ENCODE results near the gene MED15.
"Not testable (repeated sequence)": the region's sequence is repeated elsewhere in the genome, so short reads cannot be mapped to it uniquely, and the experiment has no call there.

MED15 gene, protein sequence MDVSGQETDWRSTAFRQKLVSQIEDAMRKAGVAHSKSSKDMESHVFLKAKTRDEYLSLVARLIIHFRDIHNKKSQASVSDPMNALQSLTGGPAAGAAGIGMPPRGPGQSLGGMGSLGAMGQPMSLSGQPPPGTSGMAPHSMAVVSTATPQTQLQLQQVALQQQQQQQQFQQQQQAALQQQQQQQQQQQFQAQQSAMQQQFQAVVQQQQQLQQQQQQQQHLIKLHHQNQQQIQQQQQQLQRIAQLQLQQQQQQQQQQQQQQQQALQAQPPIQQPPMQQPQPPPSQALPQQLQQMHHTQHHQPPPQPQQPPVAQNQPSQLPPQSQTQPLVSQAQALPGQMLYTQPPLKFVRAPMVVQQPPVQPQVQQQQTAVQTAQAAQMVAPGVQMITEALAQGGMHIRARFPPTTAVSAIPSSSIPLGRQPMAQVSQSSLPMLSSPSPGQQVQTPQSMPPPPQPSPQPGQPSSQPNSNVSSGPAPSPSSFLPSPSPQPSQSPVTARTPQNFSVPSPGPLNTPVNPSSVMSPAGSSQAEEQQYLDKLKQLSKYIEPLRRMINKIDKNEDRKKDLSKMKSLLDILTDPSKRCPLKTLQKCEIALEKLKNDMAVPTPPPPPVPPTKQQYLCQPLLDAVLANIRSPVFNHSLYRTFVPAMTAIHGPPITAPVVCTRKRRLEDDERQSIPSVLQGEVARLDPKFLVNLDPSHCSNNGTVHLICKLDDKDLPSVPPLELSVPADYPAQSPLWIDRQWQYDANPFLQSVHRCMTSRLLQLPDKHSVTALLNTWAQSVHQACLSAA

DNA sequence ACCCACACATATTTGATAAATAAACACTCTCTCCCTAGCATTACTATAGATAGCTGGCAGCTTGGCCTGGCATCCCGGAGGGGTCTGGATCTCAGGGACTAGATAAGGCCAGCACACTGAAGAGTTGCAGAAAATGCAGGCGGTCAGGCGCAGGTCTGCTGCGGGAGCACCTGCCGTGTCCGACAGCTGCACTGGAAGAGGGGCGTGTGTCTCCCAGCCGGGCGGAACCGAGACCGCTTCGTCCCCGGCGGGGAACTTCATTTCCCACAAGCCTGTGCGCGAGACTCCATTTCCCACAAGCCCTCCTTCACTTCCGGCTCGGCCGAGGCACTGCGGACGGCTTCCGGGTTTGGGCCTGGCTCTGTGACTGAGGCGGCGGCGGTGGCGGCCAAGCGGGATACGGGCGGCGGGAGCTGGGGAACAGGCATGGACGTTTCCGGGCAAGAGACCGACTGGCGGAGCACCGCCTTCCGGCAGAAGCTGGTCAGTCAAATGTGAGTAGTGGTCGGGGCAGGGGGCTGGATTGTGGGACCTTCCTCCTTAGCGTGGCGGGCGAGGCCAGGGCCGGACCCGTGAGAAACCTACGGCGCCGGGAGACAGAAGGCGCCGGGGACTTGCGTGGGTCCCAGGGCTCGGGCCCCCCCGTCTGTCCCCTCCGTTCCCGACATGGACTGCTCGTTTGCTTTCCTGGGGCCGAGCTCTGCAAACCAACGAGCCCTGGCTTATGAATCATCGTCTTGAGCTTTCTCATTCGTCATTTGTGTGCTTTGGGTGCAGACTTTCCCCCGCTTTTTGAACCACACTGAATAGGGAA, at the start of gene MED15:
Gene MED15, plus strand, starts transcription at position 358 of the 814 bp plus-strand sequence. Its CDS starts 69 bp downstream, at position 427.
- peak; percentile 94 for DNase-seq

DNA sequence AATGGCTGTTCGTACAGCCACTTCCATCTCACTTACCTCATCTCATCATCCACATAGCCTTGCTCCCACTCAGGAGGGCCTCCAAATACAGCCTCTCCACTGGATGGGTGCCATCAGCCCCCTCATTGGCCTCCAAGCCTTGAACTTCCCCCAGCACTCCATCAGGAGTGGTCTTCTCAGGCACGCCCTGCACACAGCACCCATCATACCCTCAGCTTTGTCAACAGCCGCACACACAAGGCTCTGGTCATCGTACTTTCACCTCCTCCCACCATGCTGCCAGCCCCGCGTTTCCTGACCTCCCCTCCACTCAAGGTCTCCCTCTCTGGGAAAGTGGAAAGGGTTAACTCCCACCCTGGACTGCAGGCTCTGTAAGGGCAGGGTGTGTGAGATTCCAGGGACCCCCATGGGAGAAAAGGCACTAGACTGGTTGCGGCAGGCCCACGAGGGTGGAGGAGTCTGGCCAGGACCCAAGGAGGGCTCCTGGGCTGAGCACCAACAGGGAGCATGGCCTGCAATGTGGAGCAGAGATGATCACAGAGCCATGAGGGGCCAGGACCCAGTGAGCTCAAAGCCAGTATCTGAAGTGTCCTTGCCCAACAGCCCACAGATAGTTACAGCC, 48.8 kb upstream of the MED15 start:
- no peak for DNase-seq

DNA sequence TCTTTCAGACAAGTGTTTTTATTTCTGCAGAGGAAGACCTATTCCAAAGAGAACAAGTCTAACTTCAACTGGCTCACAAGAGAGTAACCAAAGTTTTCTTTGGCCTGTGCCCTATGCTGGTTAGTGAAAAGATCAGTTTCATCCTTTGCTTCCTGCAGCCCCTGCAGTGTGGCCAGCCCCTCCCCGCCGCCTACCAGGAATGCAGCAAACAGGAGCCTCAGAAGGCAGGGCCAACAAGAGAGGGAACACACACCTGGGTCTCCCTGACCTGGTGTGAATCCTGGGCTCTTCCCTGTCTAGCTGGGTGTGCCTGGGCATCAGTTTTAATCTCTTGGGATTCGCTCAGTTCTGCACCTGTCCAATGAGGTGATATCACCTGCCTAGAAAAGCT, 48.3 kb upstream of the MED15 start:
- DNase-seq: no peak

DNA sequence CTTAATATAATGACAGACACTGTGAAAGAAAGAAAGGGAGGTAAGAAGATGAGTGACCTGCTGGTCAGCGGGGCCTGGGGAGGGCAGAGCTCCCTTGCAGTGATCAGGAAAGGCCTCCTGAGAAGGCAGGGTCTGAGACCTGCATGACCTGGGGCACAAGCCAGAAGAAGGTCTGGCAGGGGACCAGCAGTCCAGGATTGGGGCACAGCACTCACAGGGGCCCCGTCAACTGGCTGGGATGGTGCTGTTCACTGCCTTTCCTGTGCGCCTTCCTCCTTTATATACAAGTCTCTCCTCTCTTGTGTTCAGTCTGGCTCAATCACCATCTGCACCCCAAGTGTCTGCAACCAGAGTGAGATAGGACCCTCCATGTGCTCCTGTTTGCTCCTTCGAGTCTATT, 47.5 kb upstream of the MED15 start:
- no peak for DNase-seq

DNA sequence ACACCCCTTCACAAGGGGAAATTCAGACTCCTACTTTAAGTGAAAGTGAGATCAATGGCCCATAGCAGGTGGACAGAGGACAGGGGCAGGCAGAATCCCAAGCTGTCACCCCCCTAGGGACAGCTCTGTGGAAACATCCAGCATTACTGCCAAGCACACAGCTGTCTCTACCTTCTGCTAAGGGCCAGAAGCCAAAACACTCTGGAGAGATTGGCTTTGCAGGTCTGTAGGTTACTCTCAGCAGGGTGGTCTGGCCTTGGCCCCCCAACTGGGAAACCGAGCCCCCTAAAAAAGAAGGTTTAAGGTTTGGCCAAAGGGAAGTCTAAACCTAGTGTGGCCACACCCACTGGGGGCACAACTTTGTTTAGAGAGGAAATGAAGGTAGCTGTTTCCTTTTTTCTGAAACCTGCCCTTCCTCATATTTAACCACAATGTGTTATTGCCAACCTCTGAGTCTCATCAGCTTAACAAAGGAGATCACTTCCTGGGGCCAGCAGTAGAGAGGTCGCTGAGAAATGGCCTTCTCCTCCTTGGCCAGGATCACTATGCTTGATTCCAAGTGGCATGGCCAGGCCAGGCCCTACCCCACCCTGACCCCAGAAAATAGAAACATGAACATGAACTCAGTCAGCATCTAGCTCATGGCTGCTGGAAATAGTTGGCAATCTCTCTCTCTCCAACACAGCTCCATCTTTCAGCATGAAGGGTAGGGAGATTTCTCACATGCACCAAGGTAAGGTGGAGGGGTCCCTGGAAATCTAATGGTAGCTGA, 43.9 kb upstream of the MED15 start:
- DNase-seq: no peak

DNA sequence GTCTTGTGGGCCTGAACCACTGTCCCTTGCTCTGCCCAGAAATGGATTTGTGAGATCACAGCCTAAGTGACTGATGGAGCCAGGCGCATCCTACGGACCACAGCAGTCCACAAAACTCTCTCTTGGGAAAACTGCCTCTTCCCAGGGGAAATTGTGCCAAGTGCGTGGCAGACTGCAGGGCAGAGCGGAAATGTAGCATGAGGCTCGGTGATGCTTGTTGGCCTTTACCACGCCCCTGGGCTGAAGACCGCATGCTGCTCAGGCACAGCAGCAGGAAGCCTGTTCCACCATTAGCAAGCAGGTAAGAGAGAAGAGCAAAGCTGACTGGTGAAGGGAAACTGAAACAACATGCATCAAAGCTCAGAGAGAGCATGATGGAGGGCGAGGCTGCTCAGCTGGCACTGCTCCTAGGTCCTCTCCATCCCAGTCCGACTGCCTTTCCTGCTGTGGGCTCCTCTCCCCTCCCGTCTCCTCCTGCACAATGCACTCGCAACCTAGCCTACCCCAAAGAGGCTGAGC, 43.3 kb upstream of the MED15 start:
- no peak for DNase-seq

DNA sequence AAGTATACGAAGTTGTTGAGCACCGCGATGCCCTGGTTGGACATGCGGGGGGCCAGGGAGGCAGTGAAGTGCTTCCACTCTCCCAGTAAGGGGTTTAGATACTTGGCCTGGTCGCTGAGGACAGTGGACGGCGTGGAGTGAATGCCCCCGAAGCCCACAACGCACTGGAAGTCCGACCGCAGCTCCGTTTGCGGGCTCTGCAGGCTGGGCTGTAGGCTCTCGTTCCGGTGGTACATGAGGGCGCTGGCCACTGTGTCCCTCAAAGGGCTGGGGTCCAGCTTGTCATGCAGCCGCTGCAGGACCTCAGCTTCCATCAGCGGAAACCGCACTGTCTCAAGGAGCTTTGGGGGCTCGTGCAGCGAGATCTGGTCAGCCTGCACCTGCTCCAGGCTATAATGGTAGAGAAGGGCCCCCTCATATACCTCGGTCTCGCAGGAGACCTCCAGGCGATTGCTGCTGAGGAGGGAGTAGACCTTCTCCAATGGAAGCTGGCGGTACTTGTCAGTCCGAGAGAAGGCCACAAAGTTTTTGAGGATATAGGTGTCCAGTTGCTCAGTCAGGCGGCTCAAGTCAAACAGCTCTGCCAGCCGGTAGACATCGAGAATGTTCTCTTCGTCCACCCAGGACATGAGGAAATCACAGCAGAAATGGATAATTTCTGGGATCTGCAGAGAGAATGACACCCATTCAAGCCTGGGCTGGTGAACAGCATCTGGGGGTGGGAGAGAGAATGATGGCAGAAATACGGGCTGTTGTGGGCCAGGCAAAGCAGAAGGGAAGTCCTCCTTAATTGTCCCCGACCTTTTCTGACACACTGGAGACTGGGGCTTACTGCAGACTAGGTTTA, 42.3 kb upstream of the MED15 start:
- DNase-seq: no peak

DNA sequence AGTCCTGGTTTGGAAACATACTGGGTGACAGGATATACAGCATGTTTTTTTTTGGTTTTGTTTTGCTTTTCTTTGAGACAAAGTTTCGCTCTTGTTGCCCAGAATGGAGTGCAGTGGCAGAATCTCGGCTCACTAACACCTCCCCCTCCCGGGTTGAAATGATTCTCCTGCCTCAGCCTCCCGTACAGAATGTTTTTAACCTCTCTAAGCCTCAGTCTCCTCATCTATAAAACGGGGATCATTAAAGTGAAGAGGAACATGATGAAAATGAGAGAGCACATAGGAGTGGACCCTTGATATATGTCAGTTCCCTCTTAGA, 41.7 kb upstream of the MED15 start:
- no peak for DNase-seq

DNA sequence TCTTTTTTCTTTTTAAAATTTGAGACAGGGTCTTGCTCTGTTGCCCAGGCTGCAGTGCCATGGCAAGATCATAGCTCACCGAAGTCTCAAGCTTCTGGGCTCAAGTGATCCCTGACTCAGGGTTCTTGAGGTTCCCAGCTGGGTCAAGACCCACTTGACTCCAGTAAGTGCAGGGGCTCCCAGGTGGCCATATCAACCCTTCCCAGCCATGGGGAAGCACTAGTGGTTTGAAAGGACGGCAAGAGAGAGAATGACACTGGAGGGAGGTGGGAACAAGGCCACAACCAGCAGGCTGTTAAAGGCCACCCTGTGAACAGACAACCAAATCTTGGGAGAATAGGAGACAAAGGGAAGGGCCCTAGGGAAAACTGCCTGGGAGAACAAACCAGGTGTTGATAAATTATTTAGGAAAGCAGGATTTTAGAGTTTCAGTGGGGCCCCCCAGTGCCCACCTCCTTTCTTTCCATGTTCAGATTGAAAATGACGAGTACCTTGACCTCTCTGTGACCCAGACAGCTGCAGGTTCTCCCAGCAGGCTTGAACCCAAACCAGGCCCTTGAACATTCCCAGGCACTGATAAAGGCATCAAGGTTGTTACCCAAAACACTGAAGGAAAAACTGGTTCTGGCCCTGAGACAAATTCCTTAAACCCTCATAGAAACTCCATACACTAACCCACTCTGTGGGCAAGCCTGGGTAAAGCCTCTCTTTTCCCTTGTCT, 40.6 kb upstream of the MED15 start:
- no peak for DNase-seq

DNA sequence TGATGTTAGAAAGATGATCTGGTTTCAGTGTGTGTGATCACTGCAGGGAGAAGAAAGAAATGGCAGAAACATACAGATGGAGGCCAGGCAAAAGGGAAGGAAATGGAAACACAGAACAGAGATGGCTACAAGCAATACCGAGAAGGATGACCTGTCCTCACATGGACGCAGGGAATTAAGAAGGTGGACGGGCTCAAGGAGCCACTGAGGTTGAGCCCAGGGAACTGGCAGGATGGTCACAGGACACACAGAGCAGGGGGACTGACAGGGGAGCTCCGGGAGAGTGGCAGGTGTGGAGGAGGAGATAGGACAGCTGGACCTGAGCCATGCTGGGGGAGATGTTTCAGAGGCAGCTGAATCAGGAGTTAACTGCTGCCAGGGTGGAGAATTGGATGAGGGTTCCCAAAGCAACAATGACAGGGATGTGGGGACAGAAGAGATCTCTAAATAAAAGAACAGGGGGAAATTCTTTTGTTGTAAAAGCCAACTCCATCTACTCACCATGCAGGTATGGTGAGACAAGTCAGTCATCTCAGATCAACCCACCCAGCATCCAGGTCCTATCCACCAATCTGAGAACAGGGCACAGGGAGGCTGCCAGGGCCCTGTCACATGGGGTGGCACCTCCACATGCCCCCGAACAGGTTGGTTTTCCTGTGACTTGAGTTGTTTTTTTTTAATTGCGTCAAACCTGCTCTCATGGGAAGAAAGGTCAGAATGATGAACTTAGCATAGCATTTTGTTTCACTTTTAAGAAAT, 38.1 kb upstream of the MED15 start:
- no peak for DNase-seq

DNA sequence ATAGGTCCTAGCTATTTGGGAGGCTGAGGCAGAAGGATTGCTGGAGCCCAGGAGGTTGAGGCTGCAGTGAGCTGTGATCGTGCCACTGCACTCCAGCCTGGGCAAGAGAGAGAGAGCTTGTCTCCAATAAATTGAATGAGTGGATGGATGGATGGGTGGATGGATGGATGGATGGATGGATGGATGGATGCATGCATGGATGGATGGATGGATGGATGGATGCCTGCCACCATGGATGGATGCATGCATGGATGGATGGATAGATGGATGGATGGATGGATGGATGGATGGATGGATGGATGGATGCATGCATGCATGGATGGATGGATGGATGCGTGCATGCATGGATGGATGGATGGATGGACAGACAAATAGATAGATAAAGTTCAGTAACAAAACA, 36.9 kb upstream of the MED15 start:
- not testable (repeated sequence) for DNase-seq

DNA sequence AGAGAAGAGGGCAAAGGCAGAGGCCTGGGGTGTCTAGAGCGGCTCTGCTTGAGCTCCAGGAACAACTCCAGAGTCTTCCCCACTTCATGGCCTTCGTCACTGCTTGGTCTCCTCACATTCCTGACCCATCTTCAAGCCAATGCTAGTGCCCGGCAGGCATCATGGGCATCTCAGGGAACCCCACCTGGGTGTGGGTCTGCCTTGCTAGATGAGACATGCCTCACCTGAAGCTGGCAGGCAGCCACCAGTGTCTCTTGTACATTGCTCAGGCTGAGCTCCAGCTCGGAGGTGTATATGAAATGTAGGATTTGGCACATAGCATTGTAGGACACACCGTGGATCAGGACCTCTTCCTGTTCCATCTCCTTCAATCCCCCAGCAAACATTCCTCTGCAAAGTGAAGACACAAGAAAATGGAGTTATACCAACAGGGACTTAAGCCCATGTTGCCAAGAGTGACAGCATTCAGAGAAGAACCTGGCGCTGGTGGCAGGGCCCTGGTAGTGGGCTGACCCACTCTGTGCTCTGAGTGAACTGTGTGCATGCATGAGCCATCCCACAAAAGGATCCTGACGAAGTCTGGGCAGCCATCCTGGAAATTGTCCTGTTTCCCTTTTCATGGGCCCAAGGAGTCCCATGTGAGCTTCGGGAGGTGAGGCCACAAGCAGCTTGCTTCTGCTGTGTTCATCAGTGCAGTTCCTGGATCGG, 36.1 kb upstream of the MED15 start:
- DNase-seq: no peak

DNA sequence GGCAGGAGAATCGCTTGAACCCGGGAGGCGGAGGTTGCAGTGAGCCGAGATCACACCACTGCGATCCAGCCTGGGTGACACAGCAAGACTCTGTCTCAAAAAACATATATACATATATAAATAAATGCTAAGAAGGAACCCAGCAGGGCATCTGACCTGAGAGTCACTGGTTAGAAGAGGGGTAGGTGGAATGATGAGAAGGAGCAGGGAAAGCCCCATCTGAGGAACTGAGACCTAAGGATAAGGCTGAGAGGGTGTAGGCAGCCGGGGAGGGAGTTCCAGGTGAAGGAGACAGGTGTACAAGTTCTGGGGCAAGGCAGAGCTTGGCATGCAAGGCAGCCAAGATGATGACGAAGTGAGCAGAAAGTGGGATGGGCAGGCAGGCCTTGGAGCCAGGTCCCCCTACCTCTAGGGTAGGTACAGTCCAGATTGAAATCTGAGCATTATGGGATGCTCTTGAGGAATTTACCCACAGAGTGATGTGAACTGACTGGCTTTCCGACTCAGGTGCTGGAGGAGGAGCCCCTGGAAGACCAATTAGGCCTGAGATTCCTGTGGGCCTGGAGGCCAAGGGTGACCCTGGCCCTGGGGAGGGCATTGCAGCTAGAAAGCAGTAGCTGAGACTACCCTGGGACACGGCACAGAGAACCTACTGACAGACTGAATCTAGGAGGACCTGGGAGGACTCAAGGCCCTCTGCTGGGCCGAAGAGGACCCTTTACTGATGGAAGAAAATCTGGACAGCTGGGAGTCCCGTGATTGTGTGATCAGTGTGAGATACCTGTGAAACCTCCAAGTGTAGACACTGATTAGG, 34.6 kb upstream of the MED15 start:
- no peak for DNase-seq

DNA sequence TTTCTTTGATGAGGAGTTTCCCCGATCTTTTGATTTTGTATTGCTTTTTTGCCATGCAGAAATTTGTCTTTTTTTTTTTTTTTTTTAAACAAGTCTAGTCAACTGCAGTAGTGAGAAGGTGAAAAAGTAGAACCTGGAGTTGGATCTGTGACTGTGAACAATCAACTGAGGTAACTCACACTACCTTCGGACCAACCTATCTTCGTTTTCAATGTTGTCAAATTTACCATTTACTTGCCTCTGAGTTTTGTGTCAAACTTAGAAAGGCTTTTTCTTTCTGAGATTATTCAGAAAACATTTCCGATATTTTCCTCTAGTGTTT, 32.3 kb upstream of the MED15 start:
- DNase-seq: no peak

DNA sequence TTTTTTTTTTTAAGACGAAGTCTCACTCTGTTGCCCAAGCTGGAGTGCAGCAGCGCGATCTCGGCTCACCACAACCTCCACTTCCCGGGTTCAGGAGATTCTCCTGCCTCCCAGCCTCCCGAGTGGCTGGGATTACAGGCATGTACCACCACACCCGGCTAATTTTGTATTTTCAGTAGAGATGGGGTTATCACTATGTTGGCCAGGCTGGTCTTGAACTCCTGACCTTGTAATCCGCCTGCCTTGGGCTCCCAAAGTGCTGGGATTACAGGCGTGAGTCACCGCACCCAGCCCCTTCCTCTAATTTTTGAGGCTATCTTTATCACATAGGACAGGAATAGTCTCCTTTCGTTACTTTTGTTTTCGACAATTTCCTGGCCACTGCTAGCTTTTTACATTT, 31.8 kb upstream of the MED15 start:
- DNase-seq: not testable (repeated sequence)

DNA sequence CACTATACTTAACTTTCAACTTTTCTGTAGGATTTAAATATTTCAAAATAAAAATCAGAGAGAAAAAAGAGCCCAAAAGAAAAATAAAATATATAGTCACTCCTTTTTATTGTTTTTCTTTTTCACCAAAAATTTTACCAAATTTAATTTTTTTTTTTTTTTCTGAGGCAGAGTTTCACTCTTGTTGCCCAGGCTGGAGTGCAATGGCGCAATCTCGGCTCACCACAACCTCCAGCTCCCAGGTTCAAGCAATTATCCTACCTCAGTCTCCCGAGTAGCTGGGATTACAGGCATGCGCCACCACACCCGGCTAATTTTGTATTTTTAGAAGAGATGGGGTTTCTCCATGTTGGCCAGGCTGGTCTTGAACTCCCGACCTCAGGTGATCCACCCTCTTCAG, 29.4 kb upstream of the MED15 start:
- not testable (repeated sequence) for DNase-seq

DNA sequence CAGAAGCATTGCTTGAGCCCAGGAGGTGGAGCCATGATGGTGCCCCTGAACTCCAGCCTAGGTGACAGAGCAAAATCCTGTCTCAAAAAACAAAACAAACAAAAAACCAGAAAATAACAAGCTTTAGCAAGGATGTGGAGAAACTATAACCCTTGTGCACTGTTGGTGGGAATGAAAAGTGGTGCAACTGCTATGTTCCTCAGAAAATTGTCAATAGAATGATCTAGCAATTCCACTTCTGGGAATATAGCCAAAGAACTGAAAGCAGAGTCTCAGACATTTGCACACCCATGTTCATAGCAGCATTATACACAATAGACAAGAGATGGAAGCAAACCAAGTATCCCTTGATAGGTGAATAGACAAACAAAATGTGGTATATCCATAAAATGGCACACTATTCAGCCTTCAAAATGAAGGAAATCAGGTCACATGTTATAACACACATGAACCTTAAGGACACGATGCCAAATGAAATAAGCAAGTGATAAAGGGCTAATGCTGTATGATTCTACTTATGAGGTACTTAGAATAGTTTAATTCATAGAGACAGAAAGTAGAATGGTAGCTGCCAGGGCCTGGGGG, 27.7 kb upstream of the MED15 start:
- no peak for DNase-seq

DNA sequence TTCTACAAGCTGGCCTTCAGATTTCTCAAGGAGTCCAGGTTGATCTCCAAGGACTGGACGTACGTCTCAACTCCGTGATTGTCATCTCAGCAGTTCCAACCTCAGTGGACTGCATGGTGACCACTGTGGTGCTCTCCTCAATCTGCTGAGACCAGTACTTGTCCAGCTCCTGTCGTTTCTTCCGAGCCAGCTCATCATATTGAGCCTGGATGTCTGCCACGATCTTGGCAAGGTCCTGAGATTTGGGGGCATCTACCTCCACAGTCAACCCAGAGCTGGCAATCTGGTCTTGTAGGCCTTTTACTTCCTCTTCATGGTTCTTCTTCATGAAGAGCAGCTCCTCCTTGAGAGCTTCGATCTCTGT, 24.3 kb upstream of the MED15 start:
- not testable (repeated sequence) for DNase-seq

Measured in midbrain (tissue), 1 donor.